Kidney (tissue), 14 donors: ENCODE measurements around the gene CRB3. TPM values are rescaled to one million over a fixed set of nuclear protein-coding genes. Genes with fewer than 3 reads are reported as not detected.
A peak's percentile ranks its signal among the peaks of the same experiment; 100 is the strongest.
"Not testable (repeated sequence)": the region's sequence is repeated elsewhere in the genome, so short reads cannot be mapped to it uniquely, and the experiment has no call there.

ENCODE experiments used
- DNase-seq, 5 donors: peaks; one replicate each; pipeline ENCODE4 v3.0.0-alpha.2; 2013 to 2020
- FAIRE-seq: peaks from 2 replicates; lab custom pipeline; 2012; peaks lifted over from hg19 to GRCh38; lab: Jason Lieb, UNC
- H3K27ac ChIP-seq, 2 donors: one replicate each; pipeline ENCODE4 v1.7.0; 2013; ENCODE audit warnings: low read depth in 2 of 2, low read length in 2 of 2, inconsistent platforms in 1 of 2
- H3K27me3 ChIP-seq: one replicate; pipeline ENCODE4 v1.7.1; 2013; ENCODE audit warnings: low read length, inconsistent platforms; ENCODE audit not compliant: control insufficient read depth, insufficient read depth
- H3K36me3 ChIP-seq, 3 donors: one replicate each; pipeline versions ENCODE4 v1.7.0 to v1.7.1; 2013; ENCODE audit warnings: low read length in 3 of 3, control low read depth in 1 of 3, inconsistent platforms in 1 of 3; ENCODE audit not compliant: insufficient read depth in 3 of 3, control insufficient read depth in 2 of 3
- H3K4me1 ChIP-seq, 3 donors: one replicate each; pipeline versions ENCODE4 v1.7.0 to v1.7.1; 2013; ENCODE audit warnings: low read length in 3 of 3, inconsistent platforms in 1 of 3, low read depth in 1 of 3; ENCODE audit not compliant: control insufficient read depth in 2 of 3, insufficient read depth in 2 of 3
- H3K4me3 ChIP-seq, 3 donors: one replicate each; pipeline versions ENCODE4 v1.7.0 to v1.8.1; 2013; ENCODE audit warnings: low read length in 3 of 3, control low read depth in 1 of 3, inconsistent platforms in 1 of 3
- H3K9ac ChIP-seq, 3 donors: one replicate each; pipeline versions ENCODE4 v1.7.0 to v1.7.1; 2013; ENCODE audit warnings: low read length in 3 of 3, control low read depth in 1 of 3, inconsistent platforms in 1 of 3
- H3K9me3 ChIP-seq, 3 donors: one replicate each; pipeline versions ENCODE4 v1.7.0 to v1.7.1; 2013; ENCODE audit warnings: low read length in 3 of 3, control low read depth in 1 of 3, inconsistent platforms in 1 of 3; ENCODE audit not compliant: control insufficient read depth in 2 of 3, insufficient read depth in 1 of 3
- CTCF ChIP-seq: IDR thresholded peaks from 3 replicates; pipeline ENCODE4 v1.5.1; 2012; ENCODE audit warnings: mild to moderate bottlenecking, moderate library complexity, borderline replicate concordance; ENCODE audit not compliant: insufficient read depth; ENCODE audit errors: extremely low read depth
- intact Hi-C: fragments of 100-400 bp; cut with DNase I; formaldehyde crosslinking; loops from one replicate; pipeline ENCODE4 v1.11.1; 2022
- polyA plus RNA-seq: library from polyadenylated mRNA; stranded (reverse); fragments of 350-450 nt; fragmentation: Illumina TruSeq; extraction: RNeasy Lipid Tissue Mini Kit (QIAGEN cat#74804); gene quantifications from one replicate; pipeline ENCODE4 v1.2.3, GENCODE V29; 2014; ENCODE audit warnings: low read depth, low replicate concordance; ENCODE audit not compliant: insufficient read depth
- total RNA-seq: library from RNA; stranded (reverse); fragmentation: NEBNext Ultra II Directional; extraction: Animal tissue kit (Norgen Biotek cat#: 25700); gene quantifications from one replicate; pipeline ENCODE4 v1.2.1, GENCODE V29; 2021
- donor health status: control.
- donor health status: control.
- donor health status: control.
- donor health status: control.
- donor health status: control.
- donor health status: DM: yes; HTN: yes; CAD: no.
- donor health status: Normal renal cell carcinoma (clear cell type).

The CRB3 gene
- total and polyA plus RNA-seq, 2 donors from 2014 or later: 51.9 to 58.2 TPM

GRCh38 chr19:6427131-6427530 lies 36.9 kb upstream of the CRB3 start:
- Histone ChIP-seq H3K27me3 (no peaks in the 10 kb centered on the region), H3K27ac (no peak overlapping the region), H3K9me3 (no peaks in the 10 kb centered on the region), H3K4me1 (peaks cover 0 to 21% (median 6%) of the 10 kb centered on the region in 3 donors), H3K9ac (no peak overlapping the region), H3K36me3 (peaks cover 0 to 3% (median 0%) of the 10 kb centered on the region in 3 donors), H3K4me3 (no peak overlapping the region)
- intact Hi-C loops: no loop called here
- DNase-seq (no peak), FAIRE-seq (no peak)
- no peak for TF ChIP-seq CTCF

- H3K27ac ChIP-seq, intact Hi-C loops, H3K9ac ChIP-seq, H3K9me3 ChIP-seq, DNase-seq, H3K27me3 ChIP-seq, H3K4me3 ChIP-seq, H3K4me1 ChIP-seq, H3K36me3 ChIP-seq: not testable (repeated sequence)
- peak; percentile 94 for FAIRE-seq
Observed at GRCh38 chr19:6428692-6429418, 35.2 kb upstream of the CRB3 start.

GRCh38 chr19:6429419-6430221 lies 34.5 kb upstream of the CRB3 start:
- no peak overlapping the region for H3K27ac ChIP-seq
- no peaks in the 10 kb centered on the region for H3K9me3 ChIP-seq
- TF ChIP-seq CTCF: no peak
- H3K9ac ChIP-seq: no peak overlapping the region
- H3K4me1 ChIP-seq: peaks cover 0 to 5% (median 0%) of the 10 kb centered on the region in 3 donors
- DNase-seq: no peak
- no peak overlapping the region for H3K4me3 ChIP-seq
- FAIRE-seq: no peak
- H3K27me3 ChIP-seq: no peaks in the 10 kb centered on the region
- H3K36me3 ChIP-seq: no peaks in the 10 kb centered on the region
- intact Hi-C loops: no loop called here

- H3K27ac ChIP-seq: no peak overlapping the region
- intact Hi-C loops: no loop called here
- no peaks in the 10 kb centered on the region for H3K27me3 ChIP-seq
- H3K9ac ChIP-seq: no peak overlapping the region
- H3K36me3 ChIP-seq: no peaks in the 10 kb centered on the region
- H3K4me1 ChIP-seq: no peaks in the 10 kb centered on the region
- H3K9me3 ChIP-seq: no peaks in the 10 kb centered on the region
- FAIRE-seq (no peak), DNase-seq (peak in 1 of 5 donors; percentile 28)
- TF ChIP-seq CTCF: no peak
- H3K4me3 ChIP-seq: no peak overlapping the region
Observed at GRCh38 chr19:6431891-6432290, 32.2 kb upstream of the CRB3 start.
